GM18507 (cell line): ENCODE measurements around the gene PAPSS1.
"Not testable (repeated sequence)": the region's sequence is repeated elsewhere in the genome, so short reads cannot be mapped to it uniquely, and the experiment has no call there.

Experiments
- DNase-seq: peaks from one replicate; pipeline ENCODE4 v3.0.0; 2011; ENCODE audit warnings: low read depth; ENCODE audit not compliant: insufficient read length; ENCODE audit errors: extremely low spot score
- FAIRE-seq: peaks from 2 replicates; lab custom pipeline; 2011; peaks lifted over from hg19 to GRCh38; lab: Jason Lieb, UNC

PAPSS1 gene

DNA sequence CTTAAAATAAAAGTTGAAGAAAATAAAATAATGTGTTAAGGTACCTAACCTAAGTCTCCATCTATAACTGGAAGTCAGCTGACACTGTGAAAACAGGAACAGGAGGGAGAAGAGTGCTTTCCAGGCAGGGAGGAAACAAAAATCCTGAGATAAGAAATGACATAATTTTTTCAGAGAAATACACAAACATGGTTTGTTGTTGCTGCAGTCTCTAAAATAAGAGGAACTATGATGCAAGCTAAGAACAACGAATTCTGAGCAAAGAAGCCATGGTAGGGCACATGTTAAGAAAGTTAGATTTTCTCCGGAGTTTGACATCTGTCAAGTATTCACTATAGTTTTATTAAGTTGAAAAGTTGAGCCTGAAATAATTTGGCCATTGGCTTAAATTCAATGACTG lies 26.9 kb downstream of the PAPSS1 start:
- DNase-seq (no peak), FAIRE-seq (no peak)

DNA sequence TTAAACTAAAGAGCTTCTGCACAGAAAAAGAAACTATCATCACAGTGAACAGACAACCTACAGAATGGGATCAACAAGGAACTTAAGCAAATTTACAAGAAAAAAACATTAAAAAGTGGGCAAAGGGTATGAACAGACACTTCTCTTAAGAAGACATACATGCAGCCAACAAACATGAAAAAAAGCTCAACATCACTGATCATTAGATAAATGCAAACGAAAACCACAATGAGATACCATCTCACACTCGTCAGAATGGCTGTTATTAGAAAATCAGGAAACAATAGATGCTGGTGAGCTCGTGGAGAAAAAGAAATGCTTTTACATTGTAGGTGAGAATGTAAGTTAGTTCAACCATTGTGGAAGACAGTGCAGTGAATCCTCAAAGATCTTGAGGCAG lies 27.8 kb downstream of the PAPSS1 start:
- DNase-seq (no peak), FAIRE-seq (no peak)

DNA sequence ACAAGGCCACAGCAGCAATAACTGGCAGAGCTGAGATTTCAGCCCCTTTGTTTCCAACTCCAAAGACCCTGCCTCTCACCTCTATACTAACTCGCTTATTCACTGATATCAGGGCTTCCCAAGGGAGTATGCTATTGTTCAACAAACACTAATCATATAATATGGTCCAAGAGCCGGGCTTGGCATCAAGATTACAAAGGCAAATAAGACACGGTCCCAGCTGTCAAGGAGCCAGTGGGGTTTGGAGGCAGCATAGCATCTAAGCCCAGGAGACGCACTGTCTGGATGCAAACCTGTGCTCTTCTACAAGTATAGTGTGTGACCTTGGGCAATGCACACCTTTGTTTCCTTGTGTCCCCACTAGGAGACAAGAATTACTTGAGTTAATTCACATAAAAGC lies 28.7 kb downstream of the PAPSS1 start:
- FAIRE-seq: no peak

DNA sequence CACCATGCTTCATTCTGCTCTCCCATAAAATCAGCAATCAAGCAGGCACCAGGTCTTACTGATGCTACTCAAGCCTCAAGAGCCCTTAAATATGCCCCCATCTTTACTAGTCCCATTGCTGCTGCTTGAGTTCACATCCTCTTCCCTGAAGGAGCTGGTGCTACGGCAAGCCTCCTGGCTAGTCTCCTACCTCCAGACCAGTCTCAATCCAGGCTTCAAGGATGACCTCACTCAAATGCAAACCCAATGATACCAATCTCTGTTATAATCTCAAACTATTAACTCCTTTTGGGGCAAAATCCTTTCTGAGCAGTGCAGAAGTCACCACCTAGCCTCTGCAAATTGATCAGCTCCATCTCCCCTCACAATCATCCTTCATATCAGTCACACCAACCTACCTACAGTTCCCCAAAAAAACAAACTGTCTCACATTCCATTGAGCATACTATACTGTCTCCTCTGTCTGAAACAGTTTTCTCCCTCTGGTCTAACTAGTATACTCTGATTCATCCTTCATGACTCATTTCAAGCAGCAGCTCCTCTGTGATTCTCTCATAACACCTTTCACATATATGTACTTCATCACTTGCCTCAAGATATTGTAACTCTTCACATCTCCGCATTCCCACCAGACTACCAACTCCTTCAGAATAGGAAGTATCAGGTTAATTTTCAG lies 30.0 kb downstream of the PAPSS1 start:
- DNase-seq: no peak
- FAIRE-seq: no peak

More for the DNA sequence above, 28.7 kb downstream of the PAPSS1 start:
- DNase-seq: no peak

DNA sequence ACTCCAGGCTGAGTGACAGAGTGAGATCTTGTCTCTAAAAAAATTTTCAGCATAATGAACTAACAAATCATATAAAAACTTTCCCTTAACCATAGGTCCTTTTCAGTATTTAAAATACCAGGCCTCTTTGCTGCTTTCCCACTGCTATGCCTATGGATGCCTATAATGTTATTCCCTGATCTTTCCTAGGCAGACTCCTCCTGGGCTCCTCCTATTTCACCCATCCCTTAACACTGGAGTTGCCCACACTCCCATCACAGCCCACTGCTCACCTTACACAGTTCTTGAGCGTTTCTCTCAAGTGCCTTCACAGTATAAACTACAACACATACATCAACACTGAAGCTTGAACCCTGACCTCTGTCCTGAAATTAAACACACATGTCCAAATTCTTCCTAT lies 31.6 kb downstream of the PAPSS1 start:
- FAIRE-seq: no peak
- DNase-seq: no peak

DNA sequence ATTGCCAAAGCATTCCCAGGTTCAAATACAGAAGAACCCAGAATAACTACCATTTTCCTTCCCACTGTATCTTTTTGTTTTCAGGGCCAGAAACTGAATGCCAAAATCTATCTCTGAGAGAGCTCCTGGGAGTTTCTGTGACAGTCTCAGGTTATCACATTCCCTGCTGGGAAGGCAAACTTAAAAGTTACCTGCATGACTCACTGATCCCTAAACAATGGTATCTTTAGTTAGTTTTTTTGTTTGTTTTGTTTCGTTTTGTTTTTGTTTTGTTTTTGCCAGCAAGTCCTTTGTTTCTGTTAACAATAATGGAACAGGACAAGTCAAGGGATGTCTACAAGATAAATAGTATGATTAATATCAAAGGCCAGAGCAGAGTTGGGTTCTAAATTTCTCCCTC lies 34.3 kb downstream of the PAPSS1 start:
- DNase-seq (no peak), FAIRE-seq (no peak)

DNA sequence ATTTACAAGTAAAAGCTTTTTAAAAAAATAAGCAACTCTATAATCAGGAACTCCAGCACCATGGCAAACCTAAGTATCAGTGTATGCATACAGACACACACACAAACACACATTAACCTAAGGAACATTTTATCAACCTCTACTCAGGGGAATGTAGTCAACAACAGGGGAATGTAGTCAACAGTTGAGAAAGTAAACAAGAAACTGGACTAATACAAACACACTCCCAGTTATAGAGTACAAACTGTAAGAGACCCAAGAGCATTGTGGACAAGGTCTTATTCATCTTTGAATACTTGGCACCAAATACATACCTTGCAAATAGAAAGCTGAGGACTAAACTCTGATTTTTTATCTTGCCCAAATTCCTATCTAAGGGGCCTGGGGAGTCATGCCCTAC lies 36.2 kb downstream of the PAPSS1 start:
- FAIRE-seq: no peak
- DNase-seq: no peak

DNA sequence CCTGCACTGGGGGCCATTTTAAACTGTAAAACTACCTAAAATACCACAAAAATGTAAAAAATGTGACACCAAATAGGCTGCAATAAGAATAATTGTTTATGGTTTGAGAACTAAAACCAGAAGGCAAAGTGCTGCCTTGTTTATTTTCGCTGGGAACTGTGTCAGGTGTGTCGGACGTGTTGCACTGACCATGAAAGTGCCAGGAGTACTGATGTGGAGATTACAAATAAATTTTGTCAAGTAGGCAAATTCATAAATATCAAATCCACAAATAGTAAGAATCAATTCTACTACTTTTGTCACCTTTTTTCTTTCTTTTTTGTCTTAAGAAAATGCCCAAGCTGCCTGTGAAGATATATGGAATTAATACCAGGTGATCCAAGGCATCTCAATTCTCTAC lies 37.7 kb downstream of the PAPSS1 start:
- FAIRE-seq: no peak
- DNase-seq: no peak

DNA sequence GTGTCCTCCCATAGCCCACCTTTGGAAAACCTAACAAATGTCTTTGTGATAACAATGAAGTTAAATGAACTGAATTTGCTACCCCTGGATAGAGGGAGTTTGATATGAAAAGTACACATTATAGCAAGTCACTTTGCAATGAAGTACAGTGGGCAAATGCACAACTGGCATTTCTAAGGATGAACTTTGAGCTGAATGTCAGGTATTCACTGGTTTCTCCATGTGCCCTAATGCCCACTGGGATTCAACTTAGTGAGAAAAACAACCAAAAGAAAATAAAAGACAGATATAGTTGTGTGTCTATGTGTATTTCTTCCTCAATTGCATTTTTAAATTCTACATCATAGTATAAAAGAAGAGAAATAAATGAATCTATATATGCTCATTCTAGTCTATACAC lies 51.0 kb downstream of the PAPSS1 start:
- no peak for DNase-seq

DNA sequence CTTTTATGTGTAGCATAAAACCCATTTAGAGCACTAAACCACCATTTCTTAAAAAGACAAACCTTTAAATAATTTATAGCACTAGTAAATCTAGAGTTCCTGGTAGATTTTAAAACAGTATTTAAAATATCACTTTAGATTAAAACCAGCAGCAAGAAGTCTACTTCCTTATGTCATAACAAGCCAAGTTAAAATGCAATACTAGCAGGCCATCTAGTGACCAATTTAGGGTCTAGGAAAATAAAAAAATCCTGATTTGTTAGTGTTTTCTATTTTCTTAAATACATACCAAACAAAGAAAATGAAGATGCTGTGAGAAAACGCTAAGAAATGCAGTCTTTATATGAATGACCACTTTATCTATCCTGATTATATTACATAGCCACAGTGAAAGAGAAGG lies 53.9 kb downstream of the PAPSS1 start:
- FAIRE-seq (no peak), DNase-seq (no peak)

More for the DNA sequence above, 51.0 kb downstream of the PAPSS1 start:
- FAIRE-seq: no peak

DNA sequence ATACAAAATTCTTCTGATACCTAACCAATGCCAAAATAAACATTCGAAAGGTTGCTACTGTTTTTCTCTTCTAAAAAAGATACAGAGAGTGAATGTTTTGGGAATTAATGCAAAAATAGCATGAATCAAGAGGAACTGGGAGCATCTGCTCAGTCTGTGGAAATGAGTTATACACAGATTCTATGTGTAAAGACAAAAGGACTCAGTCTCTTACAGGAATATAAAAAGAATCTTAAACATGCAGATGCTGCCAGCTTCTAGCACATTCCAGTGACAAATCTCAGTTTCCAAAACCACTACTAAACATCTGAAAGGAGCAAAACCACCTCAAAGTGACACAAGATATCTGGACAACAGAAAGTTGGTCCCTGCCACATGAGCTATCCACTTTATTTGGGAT lies 55.0 kb downstream of the PAPSS1 start:
- no peak for FAIRE-seq
- no peak for DNase-seq

DNA sequence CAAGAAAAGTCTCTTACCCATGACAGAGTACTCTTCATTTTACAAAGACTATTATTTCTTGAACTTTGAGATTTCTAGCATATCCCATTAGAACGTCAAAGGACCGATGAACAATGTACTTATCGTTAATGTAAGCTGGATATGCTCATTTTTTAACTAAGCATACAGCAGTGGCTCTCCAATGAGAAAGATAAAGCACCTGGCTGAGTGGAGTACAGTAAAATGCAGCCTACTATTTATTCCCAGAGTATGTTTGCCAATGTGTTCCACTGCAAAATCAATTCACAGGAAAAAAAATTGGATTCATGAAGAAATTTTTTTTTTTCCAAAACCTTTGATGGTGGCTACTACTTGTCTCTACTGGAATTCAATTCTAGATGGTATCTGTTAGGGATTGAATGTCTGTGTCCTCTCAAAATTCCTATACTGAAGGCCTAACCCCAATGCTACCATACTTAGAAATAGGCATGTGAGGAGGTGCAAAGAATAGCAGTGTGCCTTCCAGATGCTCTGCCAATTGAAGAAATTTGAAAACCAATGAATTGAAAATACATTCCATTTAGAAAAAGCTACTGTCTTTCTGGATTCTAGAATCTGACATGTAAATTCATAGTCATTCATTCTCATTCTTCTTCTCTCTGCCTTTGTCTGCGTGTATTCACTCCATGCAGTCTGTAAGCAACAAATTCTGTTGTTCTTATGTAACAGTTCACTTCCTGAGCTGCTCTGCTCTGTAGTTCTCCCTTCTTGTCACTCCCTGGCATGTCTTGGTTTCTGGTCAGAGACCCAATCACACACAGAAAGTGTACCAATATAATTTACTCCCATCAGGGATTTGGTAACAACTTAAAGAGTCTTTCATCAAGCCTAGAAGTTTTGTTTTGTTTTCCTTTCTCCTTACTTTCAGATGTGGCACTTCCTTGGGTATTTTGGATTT lies 61.4 kb downstream of the PAPSS1 start:
- FAIRE-seq (no peak), DNase-seq (no peak)

DNA sequence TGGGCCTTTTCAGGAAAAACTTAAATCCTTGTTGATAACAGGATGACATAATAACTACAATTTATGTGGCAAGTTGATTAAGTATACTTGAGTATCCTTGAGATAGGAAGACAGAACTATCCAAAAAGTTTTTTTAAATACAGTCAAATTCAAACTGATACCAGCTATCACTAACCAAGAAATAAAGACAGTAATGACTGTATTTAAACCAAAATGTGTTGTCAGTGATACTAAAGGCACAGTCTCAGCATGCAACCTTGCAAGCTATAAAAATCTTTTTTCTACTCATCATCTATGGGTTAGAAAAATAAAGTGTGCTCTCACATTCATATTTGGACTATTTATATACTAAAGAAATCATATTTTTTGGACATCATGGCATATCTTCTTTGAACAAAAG lies 64.7 kb downstream of the PAPSS1 start:
- DNase-seq: no peak
- FAIRE-seq: no peak

DNA sequence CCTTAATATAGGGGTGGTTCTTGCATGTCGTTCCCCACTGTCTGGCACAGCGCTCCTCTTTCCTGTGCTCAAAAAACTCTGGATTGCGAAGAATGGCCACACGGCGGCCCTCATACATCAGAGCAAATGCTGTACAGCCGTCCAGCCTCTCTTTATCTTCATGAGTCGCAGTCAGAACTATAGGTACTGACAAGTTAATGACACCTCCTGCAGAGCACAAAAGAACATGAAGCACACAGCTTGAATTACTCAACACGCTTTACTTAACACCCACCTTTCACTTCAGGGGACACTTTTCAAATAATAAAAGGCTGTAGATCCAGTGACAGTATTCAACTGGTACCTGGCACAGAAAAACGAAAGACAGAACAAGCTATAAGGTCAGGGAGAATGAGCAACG lies 65.3 kb downstream of the PAPSS1 start:
- DNase-seq (no peak), FAIRE-seq (no peak)

DNA sequence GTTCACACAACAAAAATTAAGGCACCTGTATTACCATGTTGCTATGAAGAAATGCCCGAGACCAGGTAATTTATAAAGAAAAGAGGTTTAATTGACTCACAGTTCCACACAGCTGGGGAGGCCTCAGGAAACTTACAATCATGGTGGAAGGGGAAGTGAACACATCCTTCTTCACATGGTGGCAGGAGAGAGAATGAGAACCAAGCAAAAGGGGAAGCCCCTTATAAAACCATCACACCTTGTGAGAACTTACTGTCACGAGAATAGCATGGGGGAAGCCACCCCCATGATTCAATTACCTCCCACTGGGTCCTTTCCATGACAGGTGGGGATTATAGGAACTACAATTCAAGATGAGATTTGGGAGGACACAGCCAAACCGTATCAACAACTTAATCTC lies 68.6 kb downstream of the PAPSS1 start:
- FAIRE-seq: not testable (repeated sequence)

DNA sequence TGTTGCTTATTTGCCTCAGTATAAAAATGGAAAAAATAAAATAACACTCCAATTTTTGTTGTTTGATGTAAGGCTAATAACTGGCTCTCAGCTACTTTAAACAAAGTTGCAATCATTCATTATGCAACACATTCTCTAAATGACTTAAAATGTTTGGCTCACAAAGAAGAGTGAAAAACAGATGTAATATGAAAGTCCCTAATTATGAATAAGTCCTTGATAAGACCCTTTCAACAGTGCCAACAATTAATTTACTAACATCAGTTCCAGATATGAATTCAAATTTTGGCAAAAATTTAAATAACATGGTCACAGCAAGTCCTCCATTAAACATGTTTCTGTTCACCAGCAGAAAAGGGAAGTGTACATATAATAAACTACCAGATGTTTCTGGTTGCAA lies 69.8 kb downstream of the PAPSS1 start:
- DNase-seq (no peak), FAIRE-seq (no peak)

More for the DNA sequence above, 68.6 kb downstream of the PAPSS1 start:
- DNase-seq: not testable (repeated sequence)

DNA sequence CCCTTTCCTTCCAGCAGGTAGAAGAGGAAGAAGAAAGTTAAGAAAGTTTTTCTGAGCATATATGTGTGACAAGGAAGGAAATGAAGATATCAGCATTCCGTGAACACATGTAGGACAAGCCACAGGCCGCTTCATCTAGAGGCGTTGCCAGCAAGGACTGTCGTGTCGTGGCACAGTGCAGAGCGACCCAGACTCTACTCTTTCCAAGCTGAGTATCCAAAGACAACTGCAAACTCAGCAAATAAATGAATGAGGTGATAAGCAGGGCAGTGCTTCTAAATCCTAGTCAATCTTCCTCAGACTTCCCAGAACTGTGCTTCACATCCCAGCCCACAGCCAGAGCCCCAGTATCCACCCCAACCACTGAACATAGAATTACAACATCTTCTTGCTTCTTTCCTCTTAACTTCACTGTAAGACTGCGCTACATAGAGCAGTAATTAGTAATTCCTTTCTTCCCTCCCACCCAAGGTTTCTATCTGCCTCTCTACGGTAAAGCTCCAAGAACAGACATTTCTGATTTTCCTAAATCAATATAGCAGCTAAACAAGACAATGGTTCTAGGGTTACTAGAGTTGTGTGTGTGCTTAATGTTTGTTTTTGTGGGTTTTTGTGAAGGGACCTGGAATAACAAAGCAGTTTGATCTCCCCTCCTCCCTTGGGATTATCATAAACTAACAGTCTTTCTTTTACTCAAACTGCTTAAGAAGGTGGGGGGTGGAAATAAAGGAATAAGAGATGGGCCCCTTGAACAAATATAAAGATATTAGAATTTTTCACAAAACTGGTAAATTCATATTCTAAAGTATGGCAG lies 71.6 kb downstream of the PAPSS1 start:
- no peak for DNase-seq
- FAIRE-seq: no peak

DNA sequence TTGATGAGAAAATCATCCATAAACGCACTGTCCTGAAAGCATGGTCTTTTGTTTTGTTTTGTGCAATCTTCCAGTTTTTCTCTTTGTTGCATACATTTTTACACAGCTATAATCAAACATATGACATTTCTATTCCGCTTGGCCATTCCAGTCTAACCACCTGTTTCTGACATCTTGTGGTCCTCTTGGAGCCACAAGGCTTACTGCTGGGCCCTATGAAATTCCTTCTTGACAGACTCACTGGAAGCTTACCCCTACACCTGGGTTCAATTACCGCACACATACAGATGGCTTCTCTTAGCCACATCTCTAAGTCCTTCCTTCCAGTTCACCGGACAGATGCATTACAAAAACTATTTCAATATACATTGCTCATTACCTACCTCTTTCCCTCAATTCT lies 72.4 kb downstream of the PAPSS1 start:
- DNase-seq (no peak), FAIRE-seq (no peak)

DNA sequence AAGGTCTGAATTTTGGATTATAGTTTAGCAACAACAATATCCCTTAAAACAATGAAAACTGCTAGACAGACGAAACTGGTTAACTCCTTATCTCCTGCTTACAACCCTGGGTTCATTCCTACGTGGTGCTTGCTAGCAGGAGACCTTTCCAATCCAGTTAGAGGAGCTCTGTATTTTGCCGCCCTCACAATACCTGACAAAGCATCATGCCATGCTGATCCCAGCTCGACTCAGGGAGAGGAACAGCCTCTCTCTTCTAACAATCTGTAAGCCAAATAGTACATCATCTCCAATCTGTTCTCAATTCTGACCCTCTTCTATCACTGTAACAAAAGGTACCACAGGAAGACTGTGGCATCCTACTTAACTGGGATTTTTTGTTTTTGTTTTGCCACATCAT lies 74.4 kb downstream of the PAPSS1 start:
- DNase-seq: no peak

DNA sequence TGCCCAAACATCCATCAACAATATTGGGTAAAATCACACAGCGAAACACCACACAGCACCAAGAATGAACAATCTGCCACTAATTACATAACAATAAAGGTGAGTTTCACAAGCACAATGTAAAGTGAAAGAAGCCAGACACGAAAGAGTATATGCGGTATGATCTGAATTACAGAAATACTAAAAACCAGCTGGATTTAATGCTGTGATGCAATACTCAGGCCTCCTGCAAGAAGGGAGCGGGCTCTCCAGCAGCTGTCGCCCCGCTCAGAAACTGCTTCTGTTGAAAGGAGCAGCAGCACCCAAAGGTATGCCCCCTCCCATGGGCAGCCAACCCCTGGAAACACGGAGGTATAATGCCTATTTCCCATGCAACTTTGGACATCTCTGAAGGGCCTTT lies 77.0 kb downstream of the PAPSS1 start:
- DNase-seq: no peak
- no peak for FAIRE-seq

More for the DNA sequence above, 74.4 kb downstream of the PAPSS1 start:
- no peak for FAIRE-seq
